ENCODE results near the gene NRXN3. TPM values are rescaled to one million over a fixed set of nuclear protein-coding genes. Genes with fewer than 3 reads are reported as not detected.

The NRXN3 gene
- total and polyA plus RNA-seq, 4 donors: 21.9 to 73.4 (median 65.7) TPM

GRCh38 chr14:78611796-78612571, 441.8 kb downstream of the NRXN3 start:
- DNase-seq (ENCODE audit: low read depth in 4 of 6, low spot score in 6 of 6): no peak
- Histone ChIP-seq H3K4me1 (ENCODE audit: control insufficient read depth, insufficient read depth, low read length) (no peaks in the 10 kb centered on the region), H3K36me3 (ENCODE audit: control insufficient read depth, insufficient read depth, low read length) (no peaks in the 10 kb centered on the region), H3K9me3 (ENCODE audit: control insufficient read depth, insufficient read depth, low read length) (no peaks in the 10 kb centered on the region), H3K4me3 (ENCODE audit: low read depth, low read length) (no peak overlapping the region), H3K27ac (ENCODE audit: low read depth, low read length) (no peak overlapping the region), H3K27me3 (ENCODE audit: control insufficient read depth, insufficient read depth, low read length) (no peaks in the 10 kb centered on the region)
- 100% methylated on average over 1 of the region's 3 CpGs for WGBS (ENCODE audit: insufficient coverage)

GRCh38 chr14:78612666-78613065, 442.5 kb downstream of the NRXN3 start:
- DNase-seq (ENCODE audit: low read depth in 4 of 6, low spot score in 6 of 6): peak in 1 of 6 donors; percentile 39
- Histone ChIP-seq H3K9me3 (ENCODE audit: control insufficient read depth, insufficient read depth, low read length) (no peaks in the 10 kb centered on the region), H3K36me3 (ENCODE audit: control insufficient read depth, insufficient read depth, low read length) (no peaks in the 10 kb centered on the region), H3K27me3 (ENCODE audit: control insufficient read depth, insufficient read depth, low read length) (no peaks in the 10 kb centered on the region), H3K4me3 (ENCODE audit: low read depth, low read length) (no peak overlapping the region), H3K27ac (ENCODE audit: low read depth, low read length) (no peak overlapping the region), H3K4me1 (ENCODE audit: control insufficient read depth, insufficient read depth, low read length) (no peaks in the 10 kb centered on the region)
- no CpG with 5 or more reads among the region's 1 CpG for WGBS (ENCODE audit: insufficient coverage)

- no peaks in the 10 kb centered on the region for H3K27me3 ChIP-seq (ENCODE audit: control insufficient read depth, insufficient read depth, low read length)
- WGBS (ENCODE audit: insufficient coverage): no CpG with 5 or more reads among the region's 2 CpGs
- H3K4me3 ChIP-seq (ENCODE audit: low read depth, low read length): no peak overlapping the region
- H3K9me3 ChIP-seq (ENCODE audit: control insufficient read depth, insufficient read depth, low read length): no peaks in the 10 kb centered on the region
- no peaks in the 10 kb centered on the region for H3K36me3 ChIP-seq (ENCODE audit: control insufficient read depth, insufficient read depth, low read length)
- peak in 1 of 6 donors; percentile 63 for DNase-seq (ENCODE audit: low read depth in 4 of 6, low spot score in 6 of 6)
- H3K4me1 ChIP-seq (ENCODE audit: control insufficient read depth, insufficient read depth, low read length): no peaks in the 10 kb centered on the region
- H3K27ac ChIP-seq (ENCODE audit: low read depth, low read length): no peak overlapping the region
Observed at GRCh38 chr14:78614593-78614992, 444.4 kb downstream of the NRXN3 start.

GRCh38 chr14:78617735-78618134, 447.6 kb downstream of the NRXN3 start:
- WGBS (ENCODE audit: insufficient coverage): 100% methylated on average over 2 of the region's 5 CpGs
- H3K4me3 ChIP-seq (ENCODE audit: low read depth, low read length): no peak overlapping the region
- DNase-seq (ENCODE audit: low read depth in 4 of 6, low spot score in 6 of 6): no peak
- H3K4me1 ChIP-seq (ENCODE audit: control insufficient read depth, insufficient read depth, low read length): no peaks in the 10 kb centered on the region
- H3K36me3 ChIP-seq (ENCODE audit: control insufficient read depth, insufficient read depth, low read length): no peaks in the 10 kb centered on the region
- no peaks in the 10 kb centered on the region for H3K9me3 ChIP-seq (ENCODE audit: control insufficient read depth, insufficient read depth, low read length)
- no peak overlapping the region for H3K27ac ChIP-seq (ENCODE audit: low read depth, low read length)
- H3K27me3 ChIP-seq (ENCODE audit: control insufficient read depth, insufficient read depth, low read length): no peaks in the 10 kb centered on the region

DNA sequence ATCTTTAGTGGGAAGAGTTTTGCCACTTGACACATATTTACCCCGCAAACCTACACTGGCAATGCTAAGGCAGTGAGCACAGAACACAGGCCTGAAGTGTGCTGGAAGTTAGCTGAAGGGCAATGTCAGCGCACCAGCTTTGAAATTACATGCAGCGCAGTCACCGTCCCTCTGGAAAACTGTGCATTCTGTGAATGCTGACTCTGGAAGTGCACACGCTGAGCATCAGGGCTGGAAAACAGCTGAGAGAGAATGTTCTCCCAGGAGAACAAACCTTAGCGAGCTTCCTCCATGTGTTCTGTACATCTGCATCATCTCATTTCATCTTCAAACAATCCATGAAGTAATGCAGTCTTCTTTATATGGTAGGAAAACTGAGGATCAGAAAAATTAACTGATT, 448.2 kb downstream of the NRXN3 start:
- Histone ChIP-seq H3K4me1 (ENCODE audit: control insufficient read depth, insufficient read depth, low read length) (no peaks in the 10 kb centered on the region), H3K27me3 (ENCODE audit: control insufficient read depth, insufficient read depth, low read length) (no peaks in the 10 kb centered on the region), H3K9me3 (ENCODE audit: control insufficient read depth, insufficient read depth, low read length) (no peaks in the 10 kb centered on the region), H3K36me3 (ENCODE audit: control insufficient read depth, insufficient read depth, low read length) (no peaks in the 10 kb centered on the region), H3K4me3 (ENCODE audit: low read depth, low read length) (no peak overlapping the region), H3K27ac (ENCODE audit: low read depth, low read length) (no peak overlapping the region)
- DNase-seq (ENCODE audit: low read depth in 4 of 6, low spot score in 6 of 6): peak in 1 of 6 donors; percentile 64
- WGBS (ENCODE audit: insufficient coverage): 54% methylated on average over 4 of the region's 6 CpGs

DNA sequence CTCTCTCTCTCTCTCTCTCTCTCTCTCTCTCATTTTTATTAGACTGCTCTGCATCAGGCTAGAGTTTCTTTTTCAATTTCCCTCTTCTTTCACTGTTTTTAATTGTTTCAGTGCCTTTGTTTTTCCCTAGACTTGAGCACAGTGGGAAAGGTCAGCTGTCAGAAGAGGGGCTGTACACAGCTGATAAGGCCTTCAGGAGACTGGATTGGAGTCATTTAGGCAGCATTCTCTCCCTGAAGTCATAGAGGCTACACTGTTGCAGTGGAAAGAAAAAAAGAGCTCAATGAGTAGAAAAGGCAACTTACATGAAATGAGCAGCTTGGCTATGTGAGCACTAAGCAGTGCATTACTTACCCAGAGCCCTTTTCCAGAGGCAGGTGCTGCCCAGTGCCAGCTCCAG, 456.9 kb downstream of the NRXN3 start:
- Histone ChIP-seq H3K4me1 (ENCODE audit: control insufficient read depth, insufficient read depth, low read length) (peaks cover 9% of the 10 kb centered on the region), H3K27ac (ENCODE audit: low read depth, low read length) (no peak overlapping the region), H3K36me3 (ENCODE audit: control insufficient read depth, insufficient read depth, low read length) (no peaks in the 10 kb centered on the region), H3K9me3 (ENCODE audit: control insufficient read depth, insufficient read depth, low read length) (no peaks in the 10 kb centered on the region), H3K4me3 (ENCODE audit: low read depth, low read length) (no peak overlapping the region), H3K27me3 (ENCODE audit: control insufficient read depth, insufficient read depth, low read length) (no peaks in the 10 kb centered on the region)
- peak in 1 of 6 donors; percentile 47 for DNase-seq (ENCODE audit: low read depth in 4 of 6, low spot score in 6 of 6)

- no peak for DNase-seq (ENCODE audit: low read depth in 4 of 6, low spot score in 6 of 6)
- no peak overlapping the region for H3K4me3 ChIP-seq (ENCODE audit: low read depth, low read length)
Observed at GRCh38 chr14:78631551-78631950, 461.4 kb downstream of the NRXN3 start.

GRCh38 chr14:78633752-78634151, 463.6 kb downstream of the NRXN3 start:
- H3K27ac ChIP-seq (ENCODE audit: low read depth, low read length): peak overlapping the region; percentile 58
- H3K9me3 ChIP-seq (ENCODE audit: control insufficient read depth, insufficient read depth, low read length): no peaks in the 10 kb centered on the region
- no peaks in the 10 kb centered on the region for H3K4me1 ChIP-seq (ENCODE audit: control insufficient read depth, insufficient read depth, low read length)
- peak in 2 of 6 donors; percentile 67 to 82 for DNase-seq (ENCODE audit: low read depth in 4 of 6, low spot score in 6 of 6)
- H3K36me3 ChIP-seq (ENCODE audit: control insufficient read depth, insufficient read depth, low read length): no peaks in the 10 kb centered on the region
- H3K4me3 ChIP-seq (ENCODE audit: low read depth, low read length): no peak overlapping the region
- no peaks in the 10 kb centered on the region for H3K27me3 ChIP-seq (ENCODE audit: control insufficient read depth, insufficient read depth, low read length)

More at GRCh38 chr14:78631551-78631950, 461.4 kb downstream of the NRXN3 start:
- no peaks in the 10 kb centered on the region for H3K27me3 ChIP-seq (ENCODE audit: control insufficient read depth, insufficient read depth, low read length)
- peaks cover 7% of the 10 kb centered on the region for H3K4me1 ChIP-seq (ENCODE audit: control insufficient read depth, insufficient read depth, low read length)
- WGBS (ENCODE audit: insufficient coverage): 77% methylated on average over 1 of the region's 2 CpGs
- H3K27ac ChIP-seq (ENCODE audit: low read depth, low read length): no peak overlapping the region
- H3K36me3 ChIP-seq (ENCODE audit: control insufficient read depth, insufficient read depth, low read length): no peaks in the 10 kb centered on the region
- H3K9me3 ChIP-seq (ENCODE audit: control insufficient read depth, insufficient read depth, low read length): no peaks in the 10 kb centered on the region

DNA sequence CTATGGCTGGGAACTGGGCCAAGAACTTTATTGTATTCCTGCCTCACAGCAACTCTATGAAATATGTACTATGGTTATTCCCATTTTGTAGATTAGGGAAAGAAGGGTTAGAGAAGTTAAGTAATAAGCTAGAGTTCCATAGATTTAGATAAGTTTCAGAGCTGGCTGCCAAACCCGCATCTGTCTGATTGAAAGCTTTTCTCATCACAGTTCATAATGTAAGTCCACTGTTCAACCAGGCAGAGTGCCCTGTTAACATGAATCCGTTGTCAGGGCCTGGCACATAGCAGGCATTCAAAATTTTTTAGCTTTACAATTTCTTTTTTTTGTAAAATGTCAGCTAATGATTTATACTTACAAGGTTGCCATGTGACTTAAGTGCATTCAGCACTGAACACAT, 467.3 kb downstream of the NRXN3 start:
- 91% methylated on average over 1 of the region's 2 CpGs for WGBS (ENCODE audit: insufficient coverage)
- H3K27ac ChIP-seq (ENCODE audit: low read depth, low read length): no peak overlapping the region
- no peaks in the 10 kb centered on the region for H3K36me3 ChIP-seq (ENCODE audit: control insufficient read depth, insufficient read depth, low read length)
- H3K9me3 ChIP-seq (ENCODE audit: control insufficient read depth, insufficient read depth, low read length): no peaks in the 10 kb centered on the region
- DNase-seq (ENCODE audit: low read depth in 4 of 6, low spot score in 6 of 6): no peak
- H3K27me3 ChIP-seq (ENCODE audit: control insufficient read depth, insufficient read depth, low read length): no peaks in the 10 kb centered on the region
- H3K4me1 ChIP-seq (ENCODE audit: control insufficient read depth, insufficient read depth, low read length): no peaks in the 10 kb centered on the region
- H3K4me3 ChIP-seq (ENCODE audit: low read depth, low read length): no peak overlapping the region

- 17% methylated on average over 3 of the region's 5 CpGs for WGBS (ENCODE audit: insufficient coverage)
- Histone ChIP-seq H3K4me1 (ENCODE audit: control insufficient read depth, insufficient read depth, low read length) (no peaks in the 10 kb centered on the region), H3K9me3 (ENCODE audit: control insufficient read depth, insufficient read depth, low read length) (no peaks in the 10 kb centered on the region), H3K36me3 (ENCODE audit: control insufficient read depth, insufficient read depth, low read length) (no peaks in the 10 kb centered on the region), H3K4me3 (ENCODE audit: low read depth, low read length) (no peak overlapping the region), H3K27me3 (ENCODE audit: control insufficient read depth, insufficient read depth, low read length) (no peaks in the 10 kb centered on the region), H3K27ac (ENCODE audit: low read depth, low read length) (no peak overlapping the region)
- peak in 2 of 6 donors; percentile 27 to 70 for DNase-seq (ENCODE audit: low read depth in 4 of 6, low spot score in 6 of 6)
Observed at GRCh38 chr14:78637908-78638475, 467.8 kb downstream of the NRXN3 start.
